HEK293 (cell line): ENCODE data around the gene BCL6B.

Source experiments
- CTCF ChIA-PET: fragments of 350-600 bp; formaldehyde crosslinking; extraction: SDS; loops from one replicate; lab custom pipeline; 2021; ENCODE audit warnings: antibody characterized with exemption; lab: Yijun Ruan, JAX
- POLR2A ChIA-PET: fragments of 300-600 bp; formaldehyde crosslinking; extraction: SDS; loops from one replicate; lab custom pipeline; 2020; ENCODE audit warnings: antibody characterized with exemption, inconsistent platforms; lab: Yijun Ruan, JAX
- H3K27ac ChIP-seq: fragments of 200-500 bp; sonication (Bioruptor generic); 2 replicates; pipeline ENCODE4 v1.5.1; 2014; ENCODE audit warnings: low read depth, low read length, control low read depth, inconsistent platforms; ENCODE audit errors: extremely low read depth
- H3K36me3 ChIP-seq, 2 experiments: fragments of 200-500 bp in 1 of 2; sonication (Bioruptor generic) in 1 of 2; 1 replicate in 1 of 2; 2 replicates in 1 of 2; pipeline ENCODE4 v1.5.1; 2014 to 2017; ENCODE audit warnings: inconsistent platforms in 2 of 2, low read length in 2 of 2; ENCODE audit not compliant: control insufficient read depth in 2 of 2, insufficient read depth in 1 of 2
- H3K4me1 ChIP-seq: fragments of 200-500 bp; sonication (Bioruptor generic); 2 replicates; pipeline ENCODE4 v1.5.1; 2014; ENCODE audit warnings: mild to moderate bottlenecking, low read length, inconsistent platforms; ENCODE audit not compliant: control insufficient read depth, insufficient read depth
- H3K4me3 ChIP-seq: 2 replicates; pipeline ENCODE4 v1.5.1; 2011; ENCODE audit warnings: low read depth, mild to moderate bottlenecking, control low read depth, low read length, moderate library complexity
- H3K9me3 ChIP-seq: fragments of 200-500 bp; sonication (Bioruptor generic); 2 replicates; pipeline ENCODE4 v1.5.1; 2014; ENCODE audit warnings: low read depth, low read length, inconsistent platforms; ENCODE audit not compliant: control insufficient read depth, insufficient read depth
- IKZF3 ChIP-seq: fragments of 450-650 bp; IDR thresholded peaks from 2 replicates; pipeline ENCODE4 v1.5.0; 2018; ENCODE audit warnings: missing biosample characterization, mild to moderate bottlenecking, missing genetic modification characterization, moderate library complexity
- OVOL3 ChIP-seq: fragments of 450-650 bp; formaldehyde crosslinking; IDR thresholded peaks from 2 replicates; pipeline ENCODE4 v1.5.1; 2016; ENCODE audit warnings: missing biosample characterization, missing genetic modification characterization
- PBX3 ChIP-seq: sonication (generic); formaldehyde crosslinking; IDR thresholded peaks from 2 replicates; pipeline ENCODE4 v1.8.1; 2022; ENCODE audit warnings: mild to moderate bottlenecking, moderate library complexity, missing genetic modification reagents
- PRDM6 ChIP-seq: fragments of 450-650 bp; formaldehyde crosslinking; IDR thresholded peaks from 2 replicates; pipeline ENCODE4 v1.5.1; 2017; ENCODE audit warnings: missing biosample characterization, missing genetic modification characterization
- REPIN1 ChIP-seq: fragments of 450-650 bp; formaldehyde crosslinking; IDR thresholded peaks from 2 replicates; pipeline ENCODE4 v1.5.1; 2017; ENCODE audit warnings: missing biosample characterization, missing genetic modification characterization, low read depth
- TCF7L2 ChIP-seq: IDR thresholded peaks from 2 replicates; pipeline ENCODE4 v1.6.1; 2011; ENCODE audit warnings: low read depth, mild to moderate bottlenecking, inconsistent platforms, low read length, moderate library complexity, borderline replicate concordance
- WT1 ChIP-seq: fragments of 450-650 bp; formaldehyde crosslinking; IDR thresholded peaks from 2 replicates; pipeline ENCODE4 v1.5.1; 2016; ENCODE audit warnings: missing biosample characterization, missing genetic modification characterization
- ZBTB21 ChIP-seq: fragments of 450-650 bp; formaldehyde crosslinking; IDR thresholded peaks from 2 replicates; pipeline ENCODE4 v1.5.1; 2017; ENCODE audit warnings: missing biosample characterization, missing genetic modification characterization
- ZBTB48 ChIP-seq: fragments of 450-650 bp; formaldehyde crosslinking; IDR thresholded peaks from 2 replicates; pipeline ENCODE4 v1.5.1; 2016; ENCODE audit warnings: missing biosample characterization, missing genetic modification characterization
- ZIC2 ChIP-seq: fragments of 450-650 bp; formaldehyde crosslinking; IDR thresholded peaks from 2 replicates; pipeline ENCODE4 v1.5.1; 2016; ENCODE audit warnings: missing biosample characterization, missing genetic modification characterization
- ZNF175 ChIP-seq: fragments of 450-650 bp; formaldehyde crosslinking; IDR thresholded peaks from 2 replicates; pipeline ENCODE4 v1.5.1; 2016; ENCODE audit warnings: missing biosample characterization, missing genetic modification characterization
- ZNF184 ChIP-seq: fragments of 450-650 bp; IDR thresholded peaks from 2 replicates; pipeline ENCODE4 v1.5.1; 2018; ENCODE audit warnings: missing biosample characterization, mild to moderate bottlenecking, missing genetic modification characterization
- ZNF211 ChIP-seq: fragments of 450-650 bp; formaldehyde crosslinking; IDR thresholded peaks from 2 replicates; pipeline ENCODE4 v1.5.1; 2016; ENCODE audit warnings: low read depth, missing biosample characterization, missing genetic modification characterization
- ZNF214 ChIP-seq: fragments of 450-650 bp; formaldehyde crosslinking; IDR thresholded peaks from 2 replicates; pipeline ENCODE4 v1.5.1; 2017; ENCODE audit warnings: missing biosample characterization, mild to moderate bottlenecking, missing genetic modification characterization, borderline replicate concordance
- ZNF23 ChIP-seq: fragments of 450-650 bp; formaldehyde crosslinking; IDR thresholded peaks from 2 replicates; pipeline ENCODE4 v1.5.1; 2016; ENCODE audit warnings: missing biosample characterization, missing genetic modification characterization, borderline replicate concordance
- ZNF324 ChIP-seq: fragments of 450-650 bp; formaldehyde crosslinking; IDR thresholded peaks from 2 replicates; pipeline ENCODE4 v1.5.1; 2016; ENCODE audit warnings: missing biosample characterization, missing genetic modification characterization
- ZNF423 ChIP-seq: fragments of 450-650 bp; formaldehyde crosslinking; IDR thresholded peaks from 2 replicates; pipeline ENCODE4 v1.5.1; 2016; ENCODE audit warnings: missing biosample characterization, missing genetic modification characterization
- ZNF433 ChIP-seq: fragments of 450-650 bp; formaldehyde crosslinking; IDR thresholded peaks from 2 replicates; pipeline ENCODE4 v1.5.1; 2016; ENCODE audit warnings: missing biosample characterization, missing genetic modification characterization, low read depth
- ZNF514 ChIP-seq: fragments of 450-650 bp; formaldehyde crosslinking; IDR thresholded peaks from 2 replicates; pipeline ENCODE4 v1.5.1; 2016; ENCODE audit warnings: missing biosample characterization, missing genetic modification characterization
- ZNF558 ChIP-seq: fragments of 450-650 bp; formaldehyde crosslinking; IDR thresholded peaks from 2 replicates; pipeline ENCODE4 v1.5.1; 2016; ENCODE audit warnings: missing biosample characterization, missing genetic modification characterization
- ZNF585B ChIP-seq: fragments of 450-650 bp; formaldehyde crosslinking; IDR thresholded peaks from 2 replicates; pipeline ENCODE4 v1.5.1; 2016; ENCODE audit warnings: missing biosample characterization, missing genetic modification characterization
- ZNF629 ChIP-seq: fragments of 450-650 bp; formaldehyde crosslinking; IDR thresholded peaks from 2 replicates; pipeline ENCODE4 v1.5.1; 2017; ENCODE audit warnings: missing biosample characterization, missing genetic modification characterization
- ZNF777 ChIP-seq: fragments of 450-650 bp; formaldehyde crosslinking; IDR thresholded peaks from 2 replicates; pipeline ENCODE4 v1.5.1; 2017; ENCODE audit warnings: missing biosample characterization, missing genetic modification characterization, borderline replicate concordance
- TF ChIP-seq, protein P1 (sequence below): fragments of 450-650 bp; formaldehyde crosslinking; IDR thresholded peaks from 2 replicates; pipeline ENCODE4 v1.5.1; 2016; ENCODE audit warnings: missing biosample characterization, missing genetic modification characterization

Gene BCL6B

DNA sequence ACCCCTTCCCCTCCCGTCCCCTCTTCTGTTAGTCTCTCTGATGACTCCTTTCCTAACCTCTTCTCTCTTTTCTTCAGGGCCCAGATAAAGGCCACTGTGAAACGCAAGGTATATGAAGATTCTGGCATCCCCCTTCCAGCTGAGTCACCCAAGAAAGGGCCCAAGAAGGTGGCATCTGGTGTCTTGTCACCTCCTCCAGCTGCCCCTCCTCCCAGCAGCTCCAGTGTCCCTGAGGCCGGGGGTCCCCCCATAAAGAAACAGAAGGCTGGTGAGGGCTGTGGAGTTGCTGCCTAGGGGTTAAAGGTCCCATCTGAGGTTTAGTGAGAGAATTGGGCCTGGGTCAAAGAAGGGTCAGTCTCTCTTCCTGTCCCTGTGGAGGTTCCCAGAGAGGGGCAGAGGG lies 6.4 kb upstream of the BCL6B start (continued):
- TF ChIP-seq TCF7L2 (no peak), ZNF175 (tag by site-specific recombination) (no peak), ZNF23 (tag by site-specific recombination) (no peak), ZNF423 (tag by site-specific recombination) (no peak), ZNF184 (tag by site-specific recombination) (no peak)

DNA sequence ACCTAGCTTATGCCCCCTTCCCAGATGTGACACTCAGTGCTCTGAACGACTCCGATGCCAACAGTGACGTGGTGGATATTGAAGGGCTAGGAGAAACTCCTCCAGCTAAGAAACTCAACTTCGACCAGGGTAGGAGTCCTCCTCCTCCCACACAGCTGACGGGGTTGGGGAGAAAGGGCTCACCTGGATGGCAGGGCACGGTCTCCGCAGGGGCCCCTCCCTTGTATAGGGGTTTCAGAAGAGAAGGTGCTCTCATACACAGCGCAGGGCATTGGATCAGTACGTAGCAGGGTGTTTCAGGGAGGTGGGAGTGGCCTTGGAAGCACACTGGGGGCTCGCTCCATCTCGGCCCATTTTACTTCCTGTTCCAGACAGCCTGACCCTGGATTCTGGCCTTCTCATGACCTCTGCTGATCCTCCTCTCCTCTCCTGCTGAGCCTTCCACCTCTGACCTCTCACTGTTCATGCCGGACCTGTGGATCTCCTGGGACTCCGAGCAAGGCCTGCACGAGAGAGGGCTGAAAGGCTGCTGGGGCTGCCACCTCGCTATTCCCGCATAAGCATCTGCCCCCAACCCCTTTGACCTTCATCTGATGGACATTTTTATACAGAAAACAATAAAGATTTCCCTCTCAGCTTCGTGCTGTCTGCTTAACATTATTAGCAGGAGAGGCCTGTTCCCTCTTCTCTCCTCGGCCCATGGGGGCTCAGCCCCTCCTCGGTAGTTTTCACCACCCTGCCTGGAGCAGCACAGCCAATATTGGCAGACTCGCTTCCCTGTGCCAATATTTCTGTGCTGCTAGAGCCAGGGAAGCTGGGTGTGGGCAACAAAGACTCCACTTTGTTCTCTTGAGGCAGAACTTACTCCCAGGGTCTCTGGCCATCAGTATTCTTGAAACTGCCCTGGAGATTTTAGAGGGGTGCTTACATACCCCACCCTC lies 5.7 kb upstream of the BCL6B start:
- CTCF ChIA-PET: interaction anchor here (1.0 to 2.0 kb wide), 4 partner anchors 13 to 351 kb away, joined by 3 to 8 read pairs (median 6); no protein-coding TSS in a partner anchor
- no peak overlapping the region; the same call in 1 of the 2 replicates for H3K27ac ChIP-seq
- POLR2A ChIA-PET: interaction anchor here (0.6 kb wide), 1 partner anchor 1531 kb away, joined by 5 read pairs; the partner anchor contains the start of gene MIS12

GRCh38 chr17:7017827-7018200 lies 5.0 kb upstream of the BCL6B start:
- H3K4me1 ChIP-seq: peaks cover 6% of the 10 kb centered on the region; the same call in 1 of the 2 replicates
- POLR2A ChIA-PET: no interaction called here

More for the DNA sequence above, 5.7 kb upstream of the BCL6B start:
- Histone ChIP-seq H3K36me3 (peaks cover 0 to 23% of the 10 kb centered on the region in 2 experiments; a peak in 1 of 3 replicates), H3K4me3 (no peak overlapping the region), H3K9me3 (no peaks in the 10 kb centered on the region), H3K4me1 (peaks cover 6% of the 10 kb centered on the region; the same call in 1 of the 2 replicates)
- TF ChIP-seq ZBTB48: no peak
- TF ChIP-seq ZNF629: no peak
- no peak for TF ChIP-seq ZNF514 (tag by site-specific recombination)
- TF ChIP-seq WT1 (tag by site-specific recombination): no peak
- no peak for TF ChIP-seq ZNF324

More at GRCh38 chr17:7017827-7018200, 5.0 kb upstream of the BCL6B start:
- Histone ChIP-seq H3K4me3 (no peak overlapping the region), H3K36me3 (peaks cover 0 to 23% of the 10 kb centered on the region in 2 experiments; a peak in 1 of 3 replicates), H3K27ac (no peak overlapping the region), H3K9me3 (no peaks in the 10 kb centered on the region)
- TF ChIP-seq PRDM6 (tag by site-specific recombination): no peak
- TF ChIP-seq ZNF433: no peak
- TF ChIP-seq IKZF3 (tag by site-specific recombination): no peak
- TF ChIP-seq ZNF558: no peak
- TF ChIP-seq ZBTB21 (tag by site-specific recombination): no peak
- TF ChIP-seq OVOL3 (tag by site-specific recombination): no peak
- TF ChIP-seq ZNF585B: no peak
- TF ChIP-seq ZNF211 (tag by site-specific recombination): no peak
- TF ChIP-seq PBX3: no peak
- no peak for TF ChIP-seq ZNF777 (tag by site-specific recombination)
- TF ChIP-seq, protein P1, sequence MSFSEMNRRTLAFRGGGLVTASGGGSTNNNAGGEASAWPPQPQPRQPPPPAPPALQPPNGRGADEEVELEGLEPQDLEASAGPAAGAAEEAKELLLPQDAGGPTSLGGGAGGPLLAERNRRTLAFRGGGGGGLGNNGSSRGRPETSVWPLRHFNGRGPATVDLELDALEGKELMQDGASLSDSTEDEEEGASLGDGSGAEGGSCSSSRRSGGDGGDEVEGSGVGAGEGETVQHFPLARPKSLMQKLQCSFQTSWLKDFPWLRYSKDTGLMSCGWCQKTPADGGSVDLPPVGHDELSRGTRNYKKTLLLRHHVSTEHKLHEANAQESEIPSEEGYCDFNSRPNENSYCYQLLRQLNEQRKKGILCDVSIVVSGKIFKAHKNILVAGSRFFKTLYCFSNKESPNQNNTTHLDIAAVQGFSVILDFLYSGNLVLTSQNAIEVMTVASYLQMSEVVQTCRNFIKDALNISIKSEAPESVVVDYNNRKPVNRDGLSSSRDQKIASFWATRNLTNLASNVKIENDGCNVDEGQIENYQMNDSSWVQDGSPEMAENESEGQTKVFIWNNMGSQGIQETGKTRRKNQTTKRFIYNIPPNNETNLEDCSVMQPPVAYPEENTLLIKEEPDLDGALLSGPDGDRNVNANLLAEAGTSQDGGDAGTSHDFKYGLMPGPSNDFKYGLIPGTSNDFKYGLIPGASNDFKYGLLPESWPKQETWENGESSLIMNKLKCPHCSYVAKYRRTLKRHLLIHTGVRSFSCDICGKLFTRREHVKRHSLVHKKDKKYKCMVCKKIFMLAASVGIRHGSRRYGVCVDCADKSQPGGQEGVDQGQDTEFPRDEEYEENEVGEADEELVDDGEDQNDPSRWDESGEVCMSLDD (tag by site-specific recombination): no peak
- TF ChIP-seq ZNF214 (tag by site-specific recombination): no peak
- TF ChIP-seq REPIN1 (tag by site-specific recombination): no peak
- TF ChIP-seq ZIC2 (tag by site-specific recombination): no peak
- CTCF ChIA-PET: no interaction called here
